ENCODE data around the gene ROBO1. TPM values are rescaled to one million over a fixed set of nuclear protein-coding genes. Genes with fewer than 3 reads are reported as not detected.
"Not testable (repeated sequence)": the region's sequence is repeated elsewhere in the genome, so short reads cannot be mapped to it uniquely, and the experiment has no call there.

ROBO1 gene
- total RNA-seq, 1 donor, result 0.42 TPM

DNA sequence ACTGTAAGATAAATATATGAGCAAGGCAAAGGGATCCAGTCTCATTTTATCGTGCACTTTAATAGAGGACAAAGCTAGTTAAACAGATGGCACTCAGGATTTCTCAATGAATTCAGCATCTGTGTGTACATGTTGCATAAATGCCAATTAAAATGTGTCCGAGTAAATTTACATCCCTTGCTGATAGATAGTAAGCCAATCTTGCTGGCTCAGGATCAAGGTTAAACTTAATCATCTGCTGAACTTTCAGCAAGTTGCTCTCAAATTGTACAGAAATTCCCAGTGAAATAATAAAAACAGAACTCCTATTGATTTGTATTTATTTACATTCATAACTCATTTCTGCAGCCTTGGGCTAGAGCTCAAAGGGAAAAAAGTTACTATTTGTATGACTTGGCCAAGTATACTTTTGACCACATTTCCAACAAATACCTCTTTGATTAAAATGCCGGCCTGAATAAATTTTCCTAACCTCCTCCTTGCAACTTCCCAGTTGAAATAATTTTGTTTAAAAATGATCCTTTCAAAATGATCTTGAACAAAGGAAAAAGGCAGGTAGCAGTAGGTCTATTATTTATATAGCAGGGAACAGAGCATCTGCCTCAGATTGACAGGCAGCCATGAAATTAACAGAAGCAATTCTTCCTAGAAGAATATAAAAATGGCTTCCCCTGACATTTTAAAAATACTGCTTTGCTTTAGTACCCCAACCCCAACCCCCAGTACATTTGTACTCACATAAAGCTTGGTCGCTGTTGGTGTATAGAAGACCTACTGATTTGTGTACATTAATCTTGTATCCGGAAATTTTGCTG is 1001.9 kb downstream of the ROBO1 start:
- no peak overlapping the region for H3K4me3 ChIP-seq (ENCODE audit: low read length)
- peaks cover 4% of the 10 kb centered on the region for H3K9me3 ChIP-seq (ENCODE audit: low read depth, low read length)
- no peaks in the 10 kb centered on the region for H3K4me1 ChIP-seq (ENCODE audit: insufficient read depth, low read length)
- H3K27me3 ChIP-seq (ENCODE audit: insufficient read depth, low read length), result no peaks in the 10 kb centered on the region

DNA sequence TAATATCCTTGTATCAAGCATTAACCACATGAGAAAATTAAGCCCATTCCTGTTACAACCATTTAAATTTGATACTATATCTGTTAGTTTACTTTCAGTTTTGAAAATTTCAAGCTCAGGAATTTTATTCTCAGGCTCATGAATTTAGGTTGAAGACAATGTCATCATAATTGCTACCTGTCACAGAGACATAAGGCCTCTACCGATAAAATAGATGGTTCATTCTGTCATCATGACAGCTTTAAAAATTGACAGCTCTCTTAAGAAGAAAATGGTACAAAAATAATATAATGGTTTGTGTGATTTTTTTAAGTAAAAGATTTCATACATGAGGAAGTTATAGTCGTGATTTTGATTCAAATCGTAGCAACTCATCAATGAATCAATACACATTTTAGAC is 1003.2 kb downstream of the ROBO1 start:
- Histone ChIP-seq H3K27me3 (ENCODE audit: insufficient read depth, low read length) (no peaks in the 10 kb centered on the region), H3K9me3 (ENCODE audit: low read depth, low read length) (no peaks in the 10 kb centered on the region), H3K4me3 (ENCODE audit: low read length) (no peak overlapping the region), H3K4me1 (ENCODE audit: insufficient read depth, low read length) (no peaks in the 10 kb centered on the region)

DNA sequence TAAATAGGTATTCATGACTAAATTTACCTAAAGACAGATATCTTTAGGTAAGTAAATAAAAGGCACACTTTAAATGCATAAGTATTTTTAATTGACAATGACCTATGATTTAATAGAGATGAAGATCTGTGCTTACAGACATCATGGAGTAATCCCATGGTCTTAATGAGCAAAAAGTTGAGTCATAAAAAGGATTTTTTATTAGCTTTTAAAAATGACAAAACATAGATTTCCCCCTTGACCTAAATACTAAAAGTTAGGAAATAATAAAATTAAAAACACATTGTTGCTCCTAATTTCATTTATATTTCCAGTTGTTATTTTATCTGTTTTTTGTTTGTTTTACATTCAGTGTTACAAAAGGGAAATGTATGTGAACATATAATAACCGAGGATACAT is 1005.7 kb downstream of the ROBO1 start:
- H3K4me3 ChIP-seq (ENCODE audit: low read length), result no peak overlapping the region
- no peaks in the 10 kb centered on the region for H3K4me1 ChIP-seq (ENCODE audit: insufficient read depth, low read length)
- H3K27me3 ChIP-seq (ENCODE audit: insufficient read depth, low read length), result no peaks in the 10 kb centered on the region
- no peaks in the 10 kb centered on the region for H3K9me3 ChIP-seq (ENCODE audit: low read depth, low read length)

DNA sequence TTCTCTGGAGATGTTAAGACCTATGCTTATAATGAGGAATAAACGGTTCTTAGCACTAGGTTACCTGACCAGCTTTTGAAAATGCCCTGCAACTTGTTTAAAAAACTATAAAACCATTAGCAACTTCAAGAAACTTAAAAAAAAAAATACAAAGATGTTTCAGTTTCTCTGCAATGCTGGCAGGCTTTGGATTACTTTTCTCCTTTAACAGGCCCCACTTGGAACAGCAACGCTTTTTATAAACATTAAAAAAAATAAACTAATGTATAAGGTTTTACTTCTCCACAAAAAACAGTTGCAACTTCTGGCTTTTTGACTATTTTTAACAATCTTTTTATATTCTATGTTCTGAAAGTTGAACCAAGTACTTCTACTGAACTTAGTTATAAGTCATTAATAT is 1006.7 kb downstream of the ROBO1 start:
- Histone ChIP-seq H3K4me3 (ENCODE audit: low read length) (no peak overlapping the region), H3K9me3 (ENCODE audit: low read depth, low read length) (no peaks in the 10 kb centered on the region), H3K27me3 (ENCODE audit: insufficient read depth, low read length) (no peaks in the 10 kb centered on the region), H3K4me1 (ENCODE audit: insufficient read depth, low read length) (no peaks in the 10 kb centered on the region)

DNA sequence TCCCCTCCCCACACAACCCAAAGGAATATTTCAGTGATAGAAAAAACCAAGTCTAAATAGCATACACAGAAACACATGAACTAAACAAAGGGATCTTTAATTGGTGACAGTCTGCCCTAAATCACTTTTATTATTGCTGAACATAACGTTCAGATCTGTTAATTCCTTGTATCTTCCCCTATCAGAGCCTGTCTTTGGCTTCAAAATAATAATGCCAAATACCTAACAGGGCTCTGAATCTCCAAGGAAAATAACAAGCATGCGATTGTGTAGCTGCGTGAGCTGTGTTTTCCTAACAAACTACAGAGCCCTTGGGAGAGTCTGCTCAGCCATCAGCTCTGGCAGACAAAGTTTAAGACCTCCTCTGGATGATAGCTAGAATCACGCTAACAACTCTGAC is 1010.1 kb downstream of the ROBO1 start:
- Histone ChIP-seq H3K9me3 (ENCODE audit: low read depth, low read length) (no peaks in the 10 kb centered on the region), H3K4me3 (ENCODE audit: low read length) (no peak overlapping the region), H3K4me1 (ENCODE audit: insufficient read depth, low read length) (no peaks in the 10 kb centered on the region), H3K27me3 (ENCODE audit: insufficient read depth, low read length) (no peaks in the 10 kb centered on the region)

DNA sequence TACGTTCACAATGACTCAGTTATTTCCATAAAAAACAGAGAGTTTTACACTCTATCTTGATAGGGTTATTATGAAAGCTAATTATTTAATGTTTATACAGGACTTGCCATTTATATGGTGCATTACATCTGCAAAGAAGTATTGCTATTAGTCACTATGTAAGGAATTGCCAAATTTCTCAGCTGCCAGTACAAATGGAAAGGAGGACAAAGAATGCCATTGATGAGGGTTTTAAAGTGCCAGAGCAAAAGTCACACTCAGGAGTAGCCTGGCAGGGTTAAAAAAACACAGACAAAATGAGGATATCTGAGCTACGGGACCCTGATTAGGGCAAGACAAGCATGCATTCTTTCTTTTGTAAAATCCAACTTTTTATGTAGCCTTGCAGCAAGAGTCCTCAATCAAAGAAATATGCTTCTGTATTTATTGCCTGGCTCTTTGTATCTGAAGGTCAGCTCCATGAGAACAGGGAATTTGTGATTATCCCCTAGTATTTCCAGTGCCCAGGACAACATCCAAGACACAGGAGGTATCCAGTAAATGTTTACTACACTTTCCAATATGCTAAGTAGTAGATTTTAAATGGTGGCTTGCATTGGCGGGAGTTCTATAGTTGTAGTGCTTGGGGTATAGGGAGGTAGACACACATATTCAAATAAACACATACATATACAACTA is 1013.6 kb downstream of the ROBO1 start:
- no peak overlapping the region for H3K4me3 ChIP-seq (ENCODE audit: low read length)
- H3K27me3 ChIP-seq (ENCODE audit: insufficient read depth, low read length), result no peaks in the 10 kb centered on the region
- H3K4me1 ChIP-seq (ENCODE audit: insufficient read depth, low read length), result no peaks in the 10 kb centered on the region
- no peaks in the 10 kb centered on the region for H3K9me3 ChIP-seq (ENCODE audit: low read depth, low read length)

DNA sequence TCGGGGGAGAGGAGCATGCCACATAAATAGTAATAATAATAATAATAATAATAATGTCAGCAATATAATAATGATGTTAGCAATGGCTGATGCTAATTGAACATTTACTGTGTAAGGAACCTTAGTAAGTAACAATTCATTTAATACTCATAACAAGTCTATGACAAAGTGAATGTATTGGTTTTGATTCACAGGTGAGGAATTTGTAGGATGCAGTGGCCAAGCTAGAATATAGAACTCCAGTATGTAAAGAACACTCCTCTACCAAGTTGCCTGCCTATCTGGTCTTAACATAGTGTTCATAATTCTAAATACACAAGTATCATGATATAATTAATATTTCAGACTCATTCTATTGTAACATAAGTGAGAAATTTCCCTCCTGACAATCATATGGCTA is 1016.5 kb downstream of the ROBO1 start:
- Histone ChIP-seq H3K4me3 (ENCODE audit: low read length) (no peak overlapping the region), H3K4me1 (ENCODE audit: insufficient read depth, low read length) (no peaks in the 10 kb centered on the region), H3K27me3 (ENCODE audit: insufficient read depth, low read length) (no peaks in the 10 kb centered on the region), H3K9me3 (ENCODE audit: low read depth, low read length) (no peaks in the 10 kb centered on the region)

DNA sequence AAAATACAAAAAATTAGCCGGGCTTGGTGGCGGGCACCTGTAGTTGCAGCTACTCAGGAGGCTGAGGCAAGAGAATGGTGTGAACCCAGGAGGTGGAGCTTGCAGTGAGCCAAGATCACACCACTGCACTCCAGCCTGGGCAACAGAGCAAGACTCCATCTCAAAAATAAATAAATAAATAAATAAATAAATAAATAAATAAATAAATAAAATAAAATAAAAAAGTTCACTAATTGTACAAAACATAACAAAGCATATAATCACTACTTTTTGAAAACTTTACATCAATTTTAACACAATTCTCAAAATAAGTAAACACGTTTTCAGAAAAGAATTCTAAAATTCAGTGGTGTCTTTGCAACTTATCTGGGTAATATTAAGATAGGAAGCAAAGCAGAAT is 1017.5 kb downstream of the ROBO1 start:
- not testable (repeated sequence) for H3K9me3 ChIP-seq (ENCODE audit: low read depth, low read length); H3K4me3 ChIP-seq (ENCODE audit: low read length); H3K27me3 ChIP-seq (ENCODE audit: insufficient read depth, low read length); H3K4me1 ChIP-seq (ENCODE audit: insufficient read depth, low read length)

DNA sequence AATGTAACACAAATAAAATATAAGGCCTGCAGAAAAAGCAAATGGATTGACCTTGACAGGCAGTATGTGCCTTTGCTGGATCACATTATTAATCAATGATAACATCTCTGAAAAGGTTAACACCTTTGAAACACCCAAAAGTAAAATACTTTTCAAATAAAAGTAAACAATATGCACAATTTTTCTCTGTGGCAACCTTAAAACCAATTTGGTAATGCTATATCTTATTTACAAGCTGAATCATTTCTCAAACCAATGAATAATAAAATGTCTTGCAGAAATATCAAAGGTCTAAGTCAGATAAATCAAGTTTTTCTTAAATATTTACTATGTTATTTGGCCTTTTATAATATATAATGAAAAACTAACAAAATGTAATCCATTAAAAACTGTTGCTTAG is 1018.7 kb downstream of the ROBO1 start:
- H3K4me3 ChIP-seq (ENCODE audit: low read length), result no peak overlapping the region
- no peaks in the 10 kb centered on the region for H3K9me3 ChIP-seq (ENCODE audit: low read depth, low read length)
- no peaks in the 10 kb centered on the region for H3K4me1 ChIP-seq (ENCODE audit: insufficient read depth, low read length)
- no peaks in the 10 kb centered on the region for H3K27me3 ChIP-seq (ENCODE audit: insufficient read depth, low read length)

DNA sequence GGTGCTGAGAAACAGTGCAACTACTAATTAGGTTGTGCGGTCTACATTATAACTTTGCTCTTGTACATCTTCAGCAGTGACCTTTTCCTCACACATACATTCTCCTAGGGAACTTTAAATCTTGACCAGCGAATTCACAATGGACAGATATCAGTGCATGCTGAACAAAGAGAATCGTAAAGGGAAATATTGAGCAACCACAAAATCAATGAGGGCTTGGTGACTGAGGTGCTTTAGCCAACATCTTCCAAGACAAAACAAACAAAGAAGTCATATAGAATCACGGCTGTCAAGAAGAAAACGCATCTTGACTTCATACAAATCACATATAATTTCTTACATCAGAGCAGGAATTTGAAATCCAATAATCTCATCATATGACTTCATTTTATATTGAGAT is 1022.0 kb downstream of the ROBO1 start:
- H3K4me1 ChIP-seq (ENCODE audit: insufficient read depth, low read length), result no peaks in the 10 kb centered on the region
- no peaks in the 10 kb centered on the region for H3K27me3 ChIP-seq (ENCODE audit: insufficient read depth, low read length)
- no peaks in the 10 kb centered on the region for H3K9me3 ChIP-seq (ENCODE audit: low read depth, low read length)
- H3K4me3 ChIP-seq (ENCODE audit: low read length), result no peak overlapping the region

DNA sequence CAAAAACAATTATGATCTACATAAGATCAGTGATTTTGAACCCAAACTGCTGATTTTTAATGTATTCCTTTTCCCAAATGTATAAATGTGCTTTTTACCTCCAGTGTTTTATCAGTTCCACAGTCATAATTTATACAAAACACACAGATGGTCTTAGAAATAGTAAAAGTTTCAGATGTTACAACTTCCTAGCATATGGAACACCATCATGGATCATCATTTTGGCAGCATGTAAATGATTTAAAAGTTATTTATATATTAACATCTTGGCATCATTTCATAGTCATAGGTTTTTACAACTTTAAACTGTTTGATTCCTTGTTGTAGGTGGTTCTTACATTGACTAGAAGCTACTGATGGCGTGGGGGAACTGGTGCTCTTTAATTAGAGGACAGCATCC is 1025.3 kb downstream of the ROBO1 start:
- Histone ChIP-seq H3K9me3 (ENCODE audit: low read depth, low read length) (no peaks in the 10 kb centered on the region), H3K4me3 (ENCODE audit: low read length) (no peak overlapping the region), H3K4me1 (ENCODE audit: insufficient read depth, low read length) (no peaks in the 10 kb centered on the region), H3K27me3 (ENCODE audit: insufficient read depth, low read length) (no peaks in the 10 kb centered on the region)

DNA sequence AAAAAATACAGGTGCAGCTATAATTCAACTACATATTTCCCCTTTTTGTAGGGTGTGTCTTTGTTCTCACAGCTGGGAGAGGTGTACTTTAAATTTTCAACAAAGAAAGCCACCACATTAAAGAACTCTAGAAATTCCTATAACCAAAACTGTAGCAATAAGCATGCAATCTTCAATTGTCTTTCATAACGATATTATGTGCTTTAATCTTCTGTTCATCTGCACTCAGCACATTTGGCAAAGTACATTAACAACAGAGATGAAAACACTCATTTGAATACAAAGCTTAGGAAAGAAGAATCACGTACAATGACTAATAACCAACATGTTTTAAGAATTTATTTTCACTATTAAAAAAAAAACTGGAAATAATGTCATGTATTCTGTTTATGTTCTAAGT is 1025.8 kb downstream of the ROBO1 start:
- H3K9me3 ChIP-seq (ENCODE audit: low read depth, low read length), result no peaks in the 10 kb centered on the region
- no peak overlapping the region for H3K4me3 ChIP-seq (ENCODE audit: low read length)
- H3K4me1 ChIP-seq (ENCODE audit: insufficient read depth, low read length), result no peaks in the 10 kb centered on the region
- H3K27me3 ChIP-seq (ENCODE audit: insufficient read depth, low read length), result no peaks in the 10 kb centered on the region

DNA sequence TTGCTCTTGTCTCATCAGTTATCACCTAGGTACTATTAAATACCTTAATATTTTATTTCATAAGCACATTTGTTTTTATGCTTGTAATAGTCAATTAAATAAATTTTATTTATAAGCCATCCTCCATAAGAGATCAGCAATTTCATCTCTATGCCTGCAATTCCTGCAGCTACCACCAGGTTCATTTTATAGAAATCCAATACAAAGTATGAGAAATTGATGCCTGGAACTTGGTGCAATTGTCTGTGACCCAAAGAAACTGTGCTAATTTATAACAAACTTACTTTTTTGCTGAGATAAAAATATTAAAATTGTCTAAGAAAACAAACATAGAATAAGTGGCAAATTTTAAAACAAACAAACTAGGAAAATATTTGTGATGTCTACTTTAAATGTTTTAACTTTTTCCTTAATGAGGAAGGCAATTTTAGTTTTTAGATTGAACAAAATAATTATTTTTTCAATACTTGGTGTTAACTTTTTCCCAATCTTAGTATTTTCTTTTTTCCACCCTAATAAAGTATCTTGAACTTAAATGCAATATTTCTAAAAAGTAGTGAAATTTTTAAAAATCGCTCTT is 1026.6 kb downstream of the ROBO1 start:
- no peaks in the 10 kb centered on the region for H3K27me3 ChIP-seq (ENCODE audit: insufficient read depth, low read length)
- H3K4me1 ChIP-seq (ENCODE audit: insufficient read depth, low read length), result no peaks in the 10 kb centered on the region
- no peak overlapping the region for H3K4me3 ChIP-seq (ENCODE audit: low read length)
- H3K9me3 ChIP-seq (ENCODE audit: low read depth, low read length), result no peaks in the 10 kb centered on the region

DNA sequence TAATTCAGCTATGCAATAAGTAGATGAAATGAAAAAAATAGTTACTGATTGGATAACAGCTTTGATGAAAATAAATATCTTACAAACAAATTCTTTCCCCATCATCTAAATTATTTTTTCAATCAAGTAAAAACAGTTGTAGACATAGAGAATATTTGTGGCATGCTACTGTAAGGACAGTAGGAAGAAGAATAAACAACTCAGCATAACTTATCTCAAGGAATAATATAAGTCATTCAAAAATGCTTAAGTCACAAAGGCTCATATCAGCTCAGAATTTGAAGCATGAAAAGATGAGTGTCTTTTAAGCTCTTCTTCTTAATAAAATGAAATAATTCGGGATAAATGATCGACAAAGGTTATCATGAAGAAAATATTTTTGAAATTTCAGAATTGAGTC is 1029.0 kb downstream of the ROBO1 start:
- H3K9me3 ChIP-seq (ENCODE audit: low read depth, low read length), result no peaks in the 10 kb centered on the region
- H3K27me3 ChIP-seq (ENCODE audit: insufficient read depth, low read length), result no peaks in the 10 kb centered on the region
- H3K4me1 ChIP-seq (ENCODE audit: insufficient read depth, low read length), result no peaks in the 10 kb centered on the region
- no peak overlapping the region for H3K4me3 ChIP-seq (ENCODE audit: low read length)

DNA sequence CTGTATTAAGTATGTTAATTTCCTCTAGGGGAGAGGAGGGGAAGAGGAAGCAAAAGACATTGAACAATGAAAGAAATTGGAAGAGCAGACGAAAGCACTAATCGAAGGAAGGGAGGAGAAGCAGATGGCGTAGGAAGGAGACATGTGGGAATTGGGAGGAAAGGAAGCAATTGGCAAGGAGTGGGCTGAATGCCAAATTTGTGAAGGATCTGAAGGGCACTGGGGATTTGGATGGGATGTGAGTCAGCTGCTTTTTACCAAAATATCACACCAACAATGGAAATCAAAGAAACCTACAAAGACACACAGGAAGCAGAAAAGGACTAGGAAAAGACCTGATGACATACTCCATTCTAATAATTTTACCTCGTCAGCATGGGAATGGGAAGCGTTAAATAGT is 1029.8 kb downstream of the ROBO1 start:
- H3K27me3 ChIP-seq (ENCODE audit: insufficient read depth, low read length), result no peaks in the 10 kb centered on the region
- no peaks in the 10 kb centered on the region for H3K4me1 ChIP-seq (ENCODE audit: insufficient read depth, low read length)
- no peak overlapping the region for H3K4me3 ChIP-seq (ENCODE audit: low read length)

DNA sequence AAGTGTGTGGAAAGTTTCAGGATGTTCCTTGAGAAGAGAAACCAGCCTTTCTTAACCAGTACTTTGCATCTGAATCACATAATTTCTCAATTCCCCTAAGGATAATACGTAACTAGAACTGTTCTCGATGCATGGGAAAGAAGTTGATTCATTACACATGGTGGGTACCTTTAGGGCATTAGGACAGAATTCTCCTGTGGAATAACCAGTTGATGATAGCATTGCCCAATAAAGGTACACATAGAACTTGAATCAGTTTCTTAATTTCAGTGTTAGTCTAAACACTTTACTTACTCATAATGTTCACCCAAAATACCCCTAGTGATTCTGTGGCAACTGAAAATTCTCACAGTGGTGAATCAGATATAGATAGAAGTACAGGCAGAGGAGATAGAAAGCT is 1030.9 kb downstream of the ROBO1 start:
- Histone ChIP-seq H3K27me3 (ENCODE audit: insufficient read depth, low read length) (no peaks in the 10 kb centered on the region), H3K4me3 (ENCODE audit: low read length) (no peak overlapping the region), H3K9me3 (ENCODE audit: low read depth, low read length) (no peaks in the 10 kb centered on the region), H3K4me1 (ENCODE audit: insufficient read depth, low read length) (no peaks in the 10 kb centered on the region)

More for the DNA sequence above, 1029.8 kb downstream of the ROBO1 start:
- H3K9me3 ChIP-seq (ENCODE audit: low read depth, low read length), result no peaks in the 10 kb centered on the region
